Right ventricle myocardium inferior (tissue), 1 donor: ENCODE data around the gene ATP11A. TPM values are rescaled to one million over a fixed set of nuclear protein-coding genes. Genes with fewer than 3 reads are reported as not detected.

Experiments used
- ATAC-seq: fragments of 200-7000 bp; cut with Tn5 transposase; one replicate; pipeline ENCODE4 v1.9.1; 2020; ENCODE audit warnings: mild to moderate bottlenecking, moderate library complexity
- DNase-seq: peaks from one replicate; pipeline ENCODE4 v3.0.0; 2021; ENCODE audit errors: missing footprints
- intact Hi-C: fragments of 100-400 bp; cut with DNase I; formaldehyde crosslinking; loops from one replicate; pipeline ENCODE4 v1.11.0; 2022
- total RNA-seq: library from RNA; stranded (reverse); fragmentation: NEBNext Ultra II Directional; extraction: Animal tissue kit (Norgen Biotek cat#: 25700); gene quantifications from one replicate; pipeline ENCODE4 v1.2.1, GENCODE V29; 2021
- donor health status: DM: no; HTN: yes; CAD: no; lungs with severe emphysema.

The ATP11A gene
- total RNA-seq, 1 donor from 2014 or later, result 89.9 TPM

GRCh38 chr13:112761701-112762689, 72.2 kb downstream of the ATP11A start:
- no peak for DNase-seq
- intact Hi-C loops, result no loop called here
- ATAC-seq, result peak; percentile 88

GRCh38 chr13:112762690-112763080, 72.8 kb downstream of the ATP11A start:
- ATAC-seq (peak; percentile 24), DNase-seq (no peak)
- intact Hi-C loops, result no loop called here

DNA sequence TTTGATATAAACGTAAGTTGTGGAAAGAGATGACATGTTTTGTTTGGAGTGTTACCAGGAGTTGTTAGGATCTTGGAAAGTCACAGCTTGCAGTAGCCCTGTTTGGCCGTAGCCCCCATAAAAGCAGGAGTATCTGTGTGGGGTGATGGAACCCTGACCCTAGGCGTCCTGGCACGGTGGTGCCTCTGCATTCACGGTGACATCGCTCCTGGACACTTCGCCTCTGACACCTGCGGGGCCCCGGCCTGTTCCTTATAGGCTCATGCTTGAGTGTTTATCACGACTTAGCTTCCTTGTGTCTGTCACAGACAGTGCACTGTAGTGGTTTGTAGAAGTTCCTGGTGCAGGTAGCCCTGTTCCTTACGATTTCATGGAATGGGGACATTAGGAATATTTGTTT, 74.2 kb downstream of the ATP11A start:
- intact Hi-C loops, result no loop called here
- ATAC-seq, result no peak
- no peak for DNase-seq

- intact Hi-C loops, result no loop called here
- no peak for ATAC-seq
These were observed 75.2 kb downstream of the ATP11A start for GRCh38 chr13:112764864-112765561.

GRCh38 chr13:112765731-112766130, 75.9 kb downstream of the ATP11A start:
- intact Hi-C loops, result no loop called here
- ATAC-seq, result no peak
- no peak for DNase-seq

More at GRCh38 chr13:112764864-112765561, 75.2 kb downstream of the ATP11A start:
- no peak for DNase-seq

- no peak for DNase-seq
- ATAC-seq, result no peak
- intact Hi-C loops, result no loop called here
These were observed 76.5 kb downstream of the ATP11A start for GRCh38 chr13:112766336-112766735.

DNA sequence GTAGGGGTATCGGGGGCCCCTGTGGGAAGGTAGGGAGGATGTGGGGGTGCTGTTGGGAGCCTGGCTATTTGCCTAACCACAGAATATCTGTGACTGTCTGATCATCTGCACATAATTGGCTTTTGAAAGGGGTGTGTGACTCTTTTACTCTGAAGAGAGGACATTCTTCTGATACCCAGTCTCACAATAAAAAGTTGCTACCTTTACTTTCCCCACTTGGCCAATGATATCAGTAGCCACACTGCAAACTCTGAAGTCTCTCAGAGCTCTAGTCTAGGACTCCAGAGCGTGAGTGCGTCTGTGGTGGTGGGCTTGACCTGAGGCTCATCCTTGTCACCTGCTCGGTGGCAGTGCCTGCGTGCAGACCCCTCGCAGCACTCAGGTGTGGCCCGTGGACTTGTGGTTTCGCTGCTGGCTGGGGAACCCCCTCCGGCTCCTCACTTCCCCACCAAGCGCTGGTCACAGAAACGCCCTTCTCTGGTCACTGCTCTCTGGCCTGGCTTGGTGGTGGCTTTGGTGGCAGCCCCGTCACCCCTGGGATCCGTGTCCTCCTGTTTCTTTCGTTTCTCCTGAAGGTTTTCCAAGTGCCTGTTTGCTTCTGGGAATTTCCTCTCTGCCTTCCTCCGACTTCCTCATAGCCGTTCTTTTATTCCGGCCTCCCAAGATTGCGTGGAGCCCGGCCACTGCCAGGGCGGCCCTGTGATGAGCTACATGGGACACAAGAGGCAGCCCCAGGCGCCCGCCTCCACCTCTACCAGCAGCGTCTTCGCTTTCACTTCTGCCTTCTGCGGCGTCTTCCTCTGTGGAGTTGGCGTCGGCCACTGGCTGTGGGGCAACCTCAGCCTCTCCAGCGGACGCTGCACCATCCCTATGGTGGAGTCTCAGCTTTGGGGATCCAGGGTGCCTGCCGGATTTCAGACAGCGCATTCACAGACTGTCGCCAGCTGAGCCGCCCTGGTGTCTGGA, 78.0 kb downstream of the ATP11A start:
- ATAC-seq (peak; percentile 28), DNase-seq (peak; percentile 85)
- intact Hi-C loops, result no loop called here

- DNase-seq (peak; percentile 85), ATAC-seq (peak; percentile 67)
- intact Hi-C loops, result no loop called here
These were observed 79.1 kb downstream of the ATP11A start for GRCh38 chr13:112768795-112769481.

DNA sequence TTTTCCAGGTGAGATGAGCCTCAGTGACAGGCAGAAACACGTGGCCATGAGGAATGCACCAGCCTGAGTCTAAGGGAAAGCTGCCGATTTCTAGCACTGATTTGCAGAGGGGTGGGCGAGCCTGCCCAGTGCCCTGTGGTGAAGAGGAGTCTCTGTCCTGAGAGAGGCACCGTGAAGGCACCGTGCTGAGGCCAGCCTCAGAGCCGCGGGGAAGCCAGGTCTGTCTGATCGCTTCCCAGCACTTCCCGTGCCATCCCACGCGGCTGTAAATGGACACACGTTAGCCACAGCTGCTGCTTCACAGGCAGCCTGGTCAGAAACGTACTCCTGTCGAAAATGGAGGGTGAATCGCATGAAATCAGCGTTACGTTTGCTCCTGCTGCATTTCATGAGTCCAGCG, 79.8 kb downstream of the ATP11A start:
- no peak for DNase-seq
- intact Hi-C loops, result loop anchor here (5.0 kb wide), 1 partner anchor 77 kb away; the partner anchor contains the start of gene ATP11A
- ATAC-seq, result no peak

DNA sequence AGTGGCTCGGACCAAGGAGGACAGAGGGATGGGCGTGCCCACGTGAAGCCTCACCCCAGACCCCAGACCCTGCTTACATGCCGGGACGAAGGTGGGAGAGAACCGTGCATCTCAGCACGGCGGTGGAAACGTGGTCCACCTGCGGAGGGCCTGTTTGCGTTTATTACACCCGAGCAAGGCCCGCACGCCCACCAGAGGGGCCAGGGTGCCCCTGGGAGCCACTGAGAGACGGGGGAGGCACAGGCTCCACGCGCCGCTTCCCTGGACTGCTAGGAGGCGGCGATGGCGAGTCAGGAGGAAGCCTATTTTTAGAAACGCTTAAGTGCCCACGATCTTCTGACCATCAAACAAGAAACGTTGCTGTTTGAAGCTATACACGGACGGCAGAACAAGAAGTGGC, 80.7 kb downstream of the ATP11A start:
- intact Hi-C loops, result loop anchor here (5.0 kb wide), 1 partner anchor 78 kb away; the partner anchor contains the start of gene ATP11A
- DNase-seq, result no peak
- ATAC-seq, result peak; percentile 31

DNA sequence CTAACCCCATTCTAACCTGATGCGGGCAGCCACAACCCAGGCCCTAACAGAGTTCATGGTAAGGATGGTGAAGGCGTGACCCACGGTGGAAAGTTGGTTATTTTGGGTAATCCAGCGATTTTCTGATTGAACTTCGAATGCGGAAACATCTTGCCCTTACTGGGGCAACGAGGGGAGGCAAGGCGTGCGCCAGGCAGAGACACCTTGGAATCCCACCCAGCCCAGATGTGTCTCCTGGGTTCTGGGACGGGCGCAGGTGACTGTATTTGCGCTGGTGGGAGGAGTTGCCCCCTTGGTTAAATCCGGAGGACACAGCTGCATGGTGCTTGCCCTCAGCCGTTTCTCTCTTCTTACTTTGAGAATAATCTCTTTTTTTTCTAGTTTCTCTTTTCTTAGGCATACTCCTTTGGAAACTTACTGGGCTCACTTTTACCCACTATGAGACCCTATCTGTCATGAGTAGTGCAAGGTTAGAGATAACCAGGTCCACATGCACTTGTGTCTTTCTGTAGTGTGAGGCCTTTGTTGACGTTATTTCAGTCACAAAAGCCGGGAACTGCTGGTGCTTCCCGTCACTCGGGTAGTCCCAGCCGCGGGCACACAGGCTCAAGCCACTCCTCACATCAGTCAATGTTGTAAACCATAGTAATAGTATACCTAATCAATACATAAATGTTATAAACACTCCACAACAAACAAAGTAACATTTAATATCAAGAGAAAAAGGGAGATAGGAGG, 81.5 kb downstream of the ATP11A start:
- DNase-seq (no peak), ATAC-seq (no peak)
- intact Hi-C loops, result loop anchor here (5.0 kb wide), 1 partner anchor 79 kb away; the partner anchor contains the start of gene ATP11A

GRCh38 chr13:112771877-112772538, 82.2 kb downstream of the ATP11A start:
- no peak for ATAC-seq
- intact Hi-C loops, result loop anchor here (5.0 kb wide), 1 partner anchor 80 kb away; the partner anchor contains the start of gene ATP11A
- no peak for DNase-seq

GRCh38 chr13:112772539-112772909, 82.7 kb downstream of the ATP11A start:
- intact Hi-C loops, result loop anchor here (5.0 kb wide), 1 partner anchor 80 kb away; the partner anchor contains the start of gene ATP11A
- DNase-seq (no peak), ATAC-seq (no peak)

DNA sequence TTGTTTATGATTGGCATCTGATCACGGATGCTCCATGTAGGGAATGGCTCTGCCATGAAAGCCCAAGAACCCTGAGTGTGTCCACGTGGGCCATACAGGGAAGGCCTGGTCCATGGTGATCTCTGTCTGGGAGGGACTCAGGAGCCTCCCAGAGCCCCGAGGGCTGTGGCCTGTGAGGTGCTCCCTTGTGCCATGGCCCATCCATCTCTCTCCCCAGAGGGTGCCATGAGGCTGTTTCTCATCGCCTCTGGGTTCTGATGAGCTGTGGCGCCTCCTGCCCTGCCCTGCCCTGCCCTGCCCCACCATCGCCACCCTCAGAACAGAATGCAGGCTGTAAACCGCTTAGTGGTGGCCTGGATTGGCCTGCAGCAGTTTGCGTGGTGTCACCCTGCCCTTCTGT, 83.1 kb downstream of the ATP11A start:
- intact Hi-C loops, result loop anchor here (5.0 kb wide), 1 partner anchor 81 kb away; the partner anchor contains the start of gene ATP11A
- ATAC-seq, result no peak
- DNase-seq, result no peak

GRCh38 chr13:112773601-112774447, 84.0 kb downstream of the ATP11A start:
- no peak for DNase-seq
- no peak for ATAC-seq
- intact Hi-C loops, result loop anchor here (5.0 kb wide), 1 partner anchor 82 kb away; the partner anchor contains the start of gene ATP11A

GRCh38 chr13:112774448-112774792, 84.6 kb downstream of the ATP11A start:
- DNase-seq (no peak), ATAC-seq (no peak)
- intact Hi-C loops, result loop anchor here (5.0 kb wide), 1 partner anchor 82 kb away; the partner anchor contains the start of gene ATP11A
